Amygdala (tissue), 56 donors: ENCODE measurements around the gene PACS1.
A peak's percentile ranks its signal among the peaks of the same experiment; 100 is the strongest.

Experiments
- DNase-seq, 56 donors: peaks; one replicate each; lab custom pipeline; 2025; lab: John Stamatoyannopoulos, UW

PACS1 gene

GRCh38 chr11:66048547-66049323 lies 21.3 kb upstream of the PACS1 start, which contains the start of gene GAL3ST3:
GAL3ST3 (minus strand) TSS chr11:66049161; CDS start chr11:66045415, 3,746 bp downstream.
- DNase-seq: peak in 8 of 56 donors; percentile 7 to 31 (median 16)

DNA sequence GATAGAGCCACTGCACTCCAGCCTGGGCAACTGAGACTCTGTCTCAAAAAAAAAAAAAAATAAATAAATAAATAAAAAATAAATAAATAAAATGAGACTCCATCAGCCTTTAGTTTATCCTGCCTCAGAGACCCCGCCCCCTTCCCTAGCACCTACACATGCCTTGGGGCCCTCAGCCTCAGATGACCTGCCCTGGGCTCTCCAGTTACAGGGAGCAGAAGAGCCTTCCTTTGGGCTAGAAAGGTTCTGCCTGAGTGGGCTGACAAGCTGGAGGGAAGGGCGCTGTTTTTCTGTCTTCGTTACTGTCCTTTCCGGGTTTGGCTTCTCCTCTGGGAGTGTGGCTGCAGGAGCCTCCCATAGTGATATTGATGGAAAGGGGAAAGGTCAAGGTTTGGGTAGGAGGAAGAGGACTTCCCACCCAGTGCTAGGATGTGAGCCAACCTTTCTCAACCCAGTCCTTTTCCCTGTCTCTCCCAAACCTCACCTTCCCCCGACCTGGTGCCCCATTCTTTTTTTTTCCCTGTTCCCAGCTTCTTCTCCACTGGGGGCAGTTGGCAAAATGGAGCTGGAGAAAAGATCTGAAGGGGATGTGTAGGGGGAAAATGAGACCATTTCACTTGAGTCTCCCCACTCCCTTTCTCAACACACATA lies 19.4 kb upstream of the PACS1 start:
- DNase-seq: no peak

DNA sequence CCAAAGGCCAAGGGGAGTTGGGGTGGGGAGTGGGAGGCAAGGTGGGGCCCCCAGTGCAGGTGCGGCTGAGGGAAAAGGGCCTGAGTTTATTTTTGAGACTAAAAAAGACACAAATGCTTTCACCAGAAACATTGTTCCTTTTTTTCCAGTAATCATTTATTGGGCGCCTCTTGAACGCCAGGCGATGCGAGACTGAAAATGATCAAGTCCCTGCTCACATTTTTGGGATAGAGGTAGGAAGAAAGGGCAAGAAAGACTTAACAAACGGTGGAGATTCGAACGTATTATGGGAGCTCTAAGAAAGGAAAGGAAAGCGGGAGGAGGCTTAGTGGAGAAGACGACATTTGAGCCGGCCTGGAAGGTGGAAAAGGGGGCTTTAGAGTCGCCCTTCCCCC lies 18.7 kb upstream of the PACS1 start:
- peak in 1 of 56 donors; percentile 31 for DNase-seq

DNA sequence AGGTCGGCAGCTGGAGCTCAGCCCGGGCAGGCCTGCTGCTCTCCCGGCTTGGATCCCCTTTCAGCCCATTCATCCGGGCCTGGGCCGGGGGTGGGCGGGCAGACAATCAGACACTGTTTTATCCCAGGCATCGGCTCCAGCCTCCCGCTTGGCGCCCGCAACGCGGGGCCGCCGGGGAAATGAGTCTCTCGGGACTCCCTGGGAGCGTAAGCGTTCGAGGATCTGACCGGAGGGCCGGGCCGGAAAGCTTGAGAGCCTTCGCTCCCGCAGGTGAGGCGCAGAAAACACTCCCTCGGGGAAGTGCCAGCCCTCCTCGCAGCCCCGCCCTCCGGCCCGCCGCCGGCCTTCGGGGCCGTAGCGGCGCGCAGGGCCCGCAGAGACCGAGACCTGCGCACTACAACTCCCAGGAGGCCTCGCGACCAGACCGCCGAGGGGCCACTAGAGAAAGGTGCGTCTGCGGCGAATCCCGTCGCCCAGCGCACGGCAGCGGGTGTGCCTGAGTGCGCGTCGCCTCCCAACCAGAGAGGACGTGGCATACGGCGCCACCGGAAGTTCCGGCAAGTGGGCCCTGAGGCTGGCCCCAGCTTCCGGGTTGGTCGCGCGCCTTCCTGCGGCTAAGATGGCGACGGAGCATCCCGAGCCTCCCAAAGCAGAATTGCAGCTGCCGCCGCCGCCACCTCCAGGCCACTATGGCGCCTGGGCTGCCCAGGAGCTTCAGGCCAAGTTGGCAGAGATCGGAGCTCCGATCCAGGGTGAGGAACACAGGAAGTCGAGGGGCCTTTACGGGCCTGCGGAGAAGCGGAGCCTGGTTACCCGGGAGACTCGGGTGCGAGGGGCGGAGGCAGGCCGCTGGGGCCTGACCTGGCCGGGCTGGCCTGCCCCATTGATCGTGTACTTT lies 18.1 kb upstream of the PACS1 start, which contains the start of gene SF3B2:
TSS of gene SF3B2 (plus strand) at position 599 of the 898 bp plus-strand sequence. CDS start at position 620, 21 bp downstream.
- peak; percentile 81 to 99 (median 97) for DNase-seq

DNA sequence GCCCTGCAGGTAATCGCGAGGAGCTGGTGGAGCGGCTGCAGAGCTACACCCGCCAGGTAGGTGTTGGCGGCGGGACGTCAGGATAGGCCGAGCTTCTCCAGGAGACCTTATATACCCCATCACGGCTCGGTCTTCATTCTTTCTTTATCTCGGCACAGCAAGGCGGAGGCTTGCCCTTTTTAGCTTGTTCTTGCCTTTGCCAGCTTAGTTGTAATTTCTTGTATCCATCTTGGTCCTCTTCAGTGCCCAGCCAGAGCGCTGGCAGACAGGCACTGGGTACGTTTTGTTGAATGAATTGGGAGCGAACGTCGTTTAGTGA lies 17.4 kb upstream of the PACS1 start:
- DNase-seq: no peak

DNA sequence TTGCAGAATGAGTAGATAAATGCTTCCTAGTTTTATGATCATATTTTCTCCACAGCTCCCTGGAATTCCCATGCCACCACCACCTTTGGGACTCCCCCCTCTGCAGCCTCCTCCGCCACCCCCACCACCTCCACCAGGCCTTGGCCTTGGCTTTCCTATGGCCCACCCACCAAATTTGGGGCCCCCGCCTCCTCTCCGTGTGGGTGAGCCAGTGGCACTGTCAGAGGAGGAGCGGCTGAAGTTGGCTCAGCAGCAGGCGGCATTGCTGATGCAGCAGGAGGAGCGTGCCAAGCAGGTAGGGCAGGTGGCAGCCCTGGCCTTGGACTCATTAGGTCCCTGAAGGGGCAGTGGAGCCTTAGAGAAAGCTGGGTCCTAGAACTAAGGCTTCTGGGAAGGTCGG lies 15.1 kb upstream of the PACS1 start:
- no peak for DNase-seq

DNA sequence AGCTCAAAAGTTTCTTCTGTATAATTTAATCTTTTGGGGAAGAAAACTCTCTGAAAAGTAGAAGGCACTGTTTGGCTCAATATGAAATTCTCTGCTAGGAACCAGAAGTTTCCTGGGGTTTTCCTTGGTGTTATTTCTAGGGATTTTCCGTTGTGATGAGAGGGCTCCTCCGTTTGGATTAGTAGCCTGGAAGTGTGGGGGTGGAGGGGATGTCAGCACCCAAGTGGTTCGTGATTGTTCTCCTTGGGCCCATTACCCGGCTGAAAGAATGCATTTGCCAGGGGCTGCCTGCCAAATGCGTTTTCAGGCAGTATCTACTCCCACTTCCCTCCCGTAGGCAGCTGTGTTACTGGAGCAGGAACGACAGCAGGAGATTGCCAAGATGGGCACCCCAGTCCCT lies 13.6 kb upstream of the PACS1 start:
- DNase-seq: no peak

DNA sequence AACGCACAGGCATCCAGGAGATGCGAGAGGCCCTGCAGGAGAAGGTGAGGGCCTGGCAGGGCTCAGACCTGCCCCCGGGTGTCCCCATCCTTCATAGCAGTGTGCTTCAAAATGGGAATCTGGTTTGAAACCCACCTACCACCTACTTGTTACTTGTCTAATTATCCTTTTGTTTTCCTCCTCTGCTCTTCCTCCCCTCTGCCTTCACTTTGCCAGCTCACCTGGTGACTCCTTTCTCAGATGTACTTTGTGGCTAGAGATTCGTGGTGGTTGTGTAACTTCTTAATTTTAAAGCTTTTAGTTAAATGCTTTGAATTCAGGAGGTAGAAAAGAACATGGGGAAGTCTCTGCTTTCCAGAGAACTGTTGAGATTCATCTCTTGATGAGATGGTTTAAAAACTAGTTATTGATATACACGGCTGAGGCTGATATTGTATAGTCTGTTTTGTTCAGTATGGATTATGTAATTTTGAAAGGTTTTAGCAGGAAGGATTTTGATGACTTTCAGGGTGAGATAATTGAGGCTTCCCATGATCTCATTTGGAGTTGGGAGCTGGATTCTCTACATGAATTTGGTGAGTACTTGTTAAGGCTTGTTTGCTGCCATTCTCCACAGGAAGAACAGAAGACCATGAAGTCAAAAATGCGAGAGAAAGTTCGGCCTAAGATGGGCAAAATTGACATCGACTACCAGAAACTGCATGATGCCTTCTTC lies 9.9 kb upstream of the PACS1 start:
- no peak for DNase-seq

DNA sequence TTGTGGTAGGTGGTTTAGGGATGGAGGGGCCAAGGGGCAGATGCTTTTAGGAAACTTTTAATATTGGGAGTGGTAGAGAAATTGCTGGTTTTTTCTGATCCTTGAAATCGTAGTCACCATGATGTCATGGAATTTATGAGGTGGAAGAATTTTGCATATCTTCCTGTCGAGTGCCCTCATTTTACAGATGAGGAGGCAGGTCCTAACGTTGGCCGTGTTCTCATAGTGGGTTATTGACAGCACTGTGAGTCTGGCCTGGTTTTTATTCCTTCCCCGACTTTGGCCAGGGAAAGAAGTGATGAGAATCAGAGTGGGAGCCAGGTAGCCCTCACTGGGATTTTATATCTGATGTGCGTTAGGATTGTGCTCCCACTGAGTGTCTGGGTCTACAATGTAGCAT lies 8.8 kb upstream of the PACS1 start:
- DNase-seq: no peak

DNA sequence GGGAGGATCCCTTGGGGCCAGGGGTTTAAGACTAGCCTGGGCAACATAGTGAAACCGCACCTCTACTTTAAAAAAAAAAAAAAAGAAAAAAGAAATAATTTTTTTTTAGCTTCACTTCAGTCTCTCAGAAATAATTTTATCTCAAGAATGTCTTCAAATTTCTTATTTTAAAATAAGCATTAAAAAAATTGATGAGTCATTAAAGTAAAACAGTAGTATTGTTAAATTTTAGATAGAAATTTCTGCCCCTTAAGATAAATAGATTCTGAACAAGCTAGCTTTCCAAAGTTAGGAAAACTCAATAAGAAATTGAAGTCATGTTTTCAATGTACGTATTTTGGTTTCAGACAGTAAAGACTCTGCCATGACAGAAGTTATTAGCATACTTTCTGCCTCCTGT lies 7.7 kb upstream of the PACS1 start:
- no peak for DNase-seq

DNA sequence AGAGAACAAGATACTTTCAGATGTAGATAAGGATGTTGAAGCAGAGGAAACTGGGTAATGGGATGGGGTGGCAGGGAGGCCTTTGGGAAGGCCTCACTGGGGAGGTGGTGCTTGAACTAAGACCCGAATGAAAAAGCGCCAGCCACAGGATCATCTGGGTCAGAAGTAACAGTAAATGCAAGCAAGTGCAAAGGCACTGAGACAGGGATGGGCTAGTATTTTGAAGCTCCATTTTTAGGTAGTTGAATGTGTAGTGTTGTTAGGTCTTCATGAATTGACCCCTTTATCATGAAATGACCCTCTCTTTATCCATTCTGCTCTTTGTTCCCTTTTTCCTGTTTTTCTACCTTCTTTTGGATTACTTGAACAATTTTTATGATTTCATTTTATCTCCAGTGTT lies 6.2 kb upstream of the PACS1 start:
- no peak for DNase-seq

DNA sequence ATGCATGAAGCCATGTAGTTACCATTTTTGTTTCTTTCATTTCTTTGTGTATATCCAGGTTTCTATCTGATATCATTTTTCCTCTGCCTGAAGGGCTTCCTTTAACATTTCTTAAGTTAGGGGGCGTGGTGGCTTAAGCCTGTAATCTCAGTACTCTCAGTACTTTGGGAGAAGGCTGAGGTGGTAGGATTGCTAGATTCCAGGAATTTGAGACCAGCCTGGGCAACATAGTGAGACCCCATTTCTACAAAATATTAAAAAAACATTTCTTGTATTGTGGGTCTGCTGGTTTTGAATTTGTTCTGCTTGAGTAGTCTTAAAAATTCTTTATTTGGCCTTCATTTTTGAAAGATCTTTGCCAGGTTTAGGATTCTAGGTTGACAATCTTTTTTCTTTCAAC lies 5.5 kb upstream of the PACS1 start:
- DNase-seq: no peak

- DNase-seq: no peak
These were observed 3.3 kb upstream of the PACS1 start for GRCh38 chr11:66066751-66067150.

- DNase-seq: no peak
These were observed 2.4 kb upstream of the PACS1 start for GRCh38 chr11:66067640-66068039.

- DNase-seq: peak in 42 of 56 donors; percentile 9 to 76 (median 38)
These were observed 1.8 kb upstream of the PACS1 start for GRCh38 chr11:66068154-66068821.

DNA sequence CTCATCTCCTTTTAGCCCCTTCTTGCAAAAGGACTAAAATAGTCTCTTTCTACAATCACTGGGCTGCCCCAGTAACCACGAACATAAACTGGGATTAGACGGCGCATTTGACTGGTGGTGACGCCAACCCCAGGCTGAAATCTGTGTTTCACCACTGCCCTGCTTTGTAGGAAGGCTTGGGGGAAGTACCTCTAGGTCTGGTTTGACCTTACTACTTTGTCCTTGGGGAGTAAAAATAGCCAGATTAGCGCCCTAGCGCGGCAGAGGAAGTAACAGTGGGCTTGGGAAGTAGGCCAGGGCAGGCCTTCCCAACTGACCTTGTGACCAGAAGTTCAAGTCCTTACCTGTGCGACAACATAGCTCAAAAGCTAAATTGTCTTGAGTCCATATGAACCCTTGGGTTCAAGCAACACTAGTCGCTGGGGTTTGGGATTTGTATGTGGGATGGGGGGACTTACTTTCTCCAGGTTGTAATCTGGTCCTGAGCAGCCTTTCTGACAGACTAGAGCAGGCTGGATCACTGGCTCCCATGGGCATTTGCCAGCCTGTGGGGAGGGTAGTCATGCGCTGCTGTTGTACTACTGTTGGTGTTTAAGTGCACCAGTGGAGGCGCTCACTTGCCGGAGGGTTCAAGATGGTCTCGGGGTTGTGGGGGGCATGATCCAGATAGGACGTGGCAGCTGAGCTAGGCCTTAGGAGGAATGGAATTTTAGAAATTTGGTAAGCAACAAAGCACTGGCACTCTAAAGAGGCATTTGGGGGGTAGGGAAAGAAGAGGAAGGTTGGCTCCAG lies 953 bp upstream of the PACS1 start:
- DNase-seq: peak in 24 of 56 donors; percentile 14 to 58 (median 47)

GRCh38 chr11:66070604-66071380 lies 720 bp downstream of the PACS1 start:
- DNase-seq: peak in 20 of 56 donors; percentile 9 to 56 (median 25)

GRCh38 chr11:66071381-66071801 lies 1.3 kb downstream of the PACS1 start:
- DNase-seq: peak in 1 of 56 donors; percentile 54
